Upper lobe of left lung (tissue), 6 donors: ENCODE data around the gene MUL1. TPM values are rescaled to one million over a fixed set of nuclear protein-coding genes. Genes with fewer than 3 reads are reported as not detected.

ENCODE experiments used
- ATAC-seq, 2 donors: fragments of 200-7000 bp; cut with Tn5 transposase; one replicate each; pipeline ENCODE4 v1.9.1; 2022; ENCODE audit warnings: mild to moderate bottlenecking in 2 of 2, moderate library complexity in 2 of 2; ENCODE audit not compliant: low FRiP score in 2 of 2
- DNase-seq, 2 donors: peaks; one replicate each; pipeline ENCODE4 v3.0.0-alpha.2; 2019 to 2020
- H3K27ac ChIP-seq, 4 donors: fragments of 200-600 bp; sonication (generic); one replicate each; pipeline ENCODE4 v1.5.1; 2016 to 2019
- H3K27me3 ChIP-seq, 4 donors: fragments of 200-600 bp; sonication (generic); one replicate each; pipeline ENCODE4 v1.5.1; 2017 to 2019
- H3K36me3 ChIP-seq, 4 donors: fragments of 200-600 bp; sonication (generic); one replicate each; pipeline ENCODE4 v1.5.1; 2016 to 2019
- H3K4me1 ChIP-seq, 4 donors: fragments of 200-600 bp; sonication (generic); one replicate each; pipeline ENCODE4 v1.5.1; 2018 to 2019
- H3K4me3 ChIP-seq, 4 donors: fragments of 200-600 bp; sonication (generic); one replicate each; pipeline ENCODE4 v1.5.1; 2017 to 2019; ENCODE audit warnings: mild to moderate bottlenecking in 2 of 4, moderate library complexity in 1 of 4
- H3K9me3 ChIP-seq, 4 donors: fragments of 200-600 bp; sonication (generic); one replicate each; pipeline ENCODE4 v1.5.1; 2018 to 2019
- CTCF ChIP-seq, 6 experiments: fragments of 450-650 bp in 4 of 6; fragments of 200-600 bp in 2 of 6; sonication (generic) in 2 of 6; IDR thresholded peaks; one replicate each; pipeline ENCODE4 v1.5.1; 2016 to 2019; ENCODE audit warnings: antibody characterized with exemption in 6 of 6
- EP300 ChIP-seq, 4 donors: sonication (generic); formaldehyde crosslinking; IDR thresholded peaks; one replicate each; pipeline ENCODE4 v1.5.1; 2017; ENCODE audit warnings: antibody characterized with exemption in 4 of 4, control low read depth in 2 of 4
- POLR2A ChIP-seq, 4 donors: fragments of 450-650 bp; IDR thresholded peaks; one replicate each; pipeline ENCODE4 v1.5.1; 2016 to 2017; ENCODE audit warnings: antibody characterized with exemption in 4 of 4, mild to moderate bottlenecking in 2 of 4
- POLR2AphosphoS5 ChIP-seq, 2 donors: sonication (generic); formaldehyde crosslinking; IDR thresholded peaks; one replicate each; pipeline ENCODE4 v1.5.1; 2017; ENCODE audit warnings: antibody characterized with exemption in 2 of 2
- WGBS, 2 donors: methylation state at CpG; one replicate each; pipeline ENCODE4 v1.1.5; 2017 to 2018; 5-methylcytosine and 5-hydroxymethylcytosine counted together
- total RNA-seq, 6 donors: library from RNA; depleted of rRNA in 4 of 6; stranded (reverse); fragments of >200 nt in 4 of 6; gene quantifications; one replicate each; pipeline versions ENCODE4 v1.1.0 to v1.2.1, GENCODE V29; 2016 to 2021
- donor health status: DM: no; HTN: no; CAD: no; lungs with moderate emphysema.
- donor health status: DM: no; HTN: yes; CAD: no; lungs with severe emphysema.

MUL1 gene
- total RNA-seq, 6 donors from 2014 or later: 15.7 to 39.3 (median 30.8) TPM

- H3K9me3 ChIP-seq: no peaks in the 10 kb centered on the region
- ATAC-seq: peak; percentile 8 to 90
- peak in 1 of 2 donors; percentile 94 for DNase-seq
- peak within 1 kb of the TSS; percentile 77 to 85 (median 84) for H3K27ac ChIP-seq
- no peak for TF ChIP-seq POLR2AphosphoS5 (IDR thresholded peaks at IDR 0.05)
- no peak for TF ChIP-seq CTCF (IDR thresholded peaks at IDR 0.05)
- TF ChIP-seq POLR2A (IDR thresholded peaks at IDR 0.05): no peak
- no peak for TF ChIP-seq EP300 (IDR thresholded peaks at IDR 0.05)
- peaks cover 20 to 35% (median 25%) of the 10 kb centered on the region in 4 donors for H3K4me1 ChIP-seq
- peak within 1 kb of the TSS; percentile 45 to 64 (median 54) for H3K4me3 ChIP-seq
- 1 to 2% methylated on average over 22 to 23 of the region's 104 CpGs for WGBS, 2 donors
- H3K36me3 ChIP-seq: no peaks in the 10 kb centered on the region
- peaks cover 0 to 40% (median 22%) of the 10 kb centered on the region in 4 donors for H3K27me3 ChIP-seq
Observed at GRCh38 chr1:20485527-20486456, 22.2 kb downstream of the MUL1 start, which contains the start of gene CAMK2N1. CAMK2N1 (minus strand) TSS chr1:20486210; CDS start chr1:20485379, 831 bp downstream.

GRCh38 chr1:20484519-20485462 lies 23.2 kb downstream of the MUL1 start:
- Histone ChIP-seq H3K27ac (peak overlapping the region; percentile 64 to 83 (median 82)), H3K4me1 (peaks cover 20 to 35% (median 25%) of the 10 kb centered on the region in 4 donors), H3K9me3 (no peaks in the 10 kb centered on the region), H3K4me3 (peak overlapping the region; percentile 45 to 64 (median 54)), H3K36me3 (no peaks in the 10 kb centered on the region), H3K27me3 (peaks cover 0 to 40% (median 22%) of the 10 kb centered on the region in 4 donors)
- ATAC-seq: no peak
- 3 to 4% methylated on average over 19 to 35 of the region's 89 CpGs for WGBS, 2 donors
- no peak for TF ChIP-seq EP300 (IDR thresholded peaks at IDR 0.05)
- TF ChIP-seq POLR2A (IDR thresholded peaks at IDR 0.05): no peak
- no peak for TF ChIP-seq POLR2AphosphoS5 (IDR thresholded peaks at IDR 0.05)
- TF ChIP-seq CTCF (IDR thresholded peaks at IDR 0.05): no peak
- DNase-seq: peak in 1 of 2 donors; percentile 83

- Histone ChIP-seq H3K27ac (peak overlapping the region; percentile 64 to 83 (median 82)), H3K36me3 (no peaks in the 10 kb centered on the region), H3K27me3 (peaks cover 0 to 40% (median 22%) of the 10 kb centered on the region in 4 donors), H3K4me3 (peak overlapping the region in 3 of 4 donors; percentile 45 to 64 (median 58)), H3K4me1 (peaks cover 20 to 35% (median 25%) of the 10 kb centered on the region in 4 donors), H3K9me3 (no peaks in the 10 kb centered on the region)
- TF ChIP-seq POLR2A (IDR thresholded peaks at IDR 0.05): no peak
- no peak for TF ChIP-seq EP300 (IDR thresholded peaks at IDR 0.05)
- no peak for TF ChIP-seq CTCF (IDR thresholded peaks at IDR 0.05)
- TF ChIP-seq POLR2AphosphoS5 (IDR thresholded peaks at IDR 0.05): no peak
- ATAC-seq: peak in 1 of 2 donors; percentile 16
- DNase-seq: peak in 1 of 2 donors; percentile 84
- 1 to 6% methylated on average over 22 to 48 of the region's 58 CpGs for WGBS, 2 donors
Observed at GRCh38 chr1:20483833-20484518, 24.0 kb downstream of the MUL1 start.
